Epidermal melanocyte (primary cell): ENCODE results near the gene PJA2.

Experiments used
- DNase-seq: peaks from one replicate; pipeline ENCODE4 v3.0.0; 2011; ENCODE audit warnings: low spot score; ENCODE audit not compliant: insufficient read length

Gene PJA2

DNA sequence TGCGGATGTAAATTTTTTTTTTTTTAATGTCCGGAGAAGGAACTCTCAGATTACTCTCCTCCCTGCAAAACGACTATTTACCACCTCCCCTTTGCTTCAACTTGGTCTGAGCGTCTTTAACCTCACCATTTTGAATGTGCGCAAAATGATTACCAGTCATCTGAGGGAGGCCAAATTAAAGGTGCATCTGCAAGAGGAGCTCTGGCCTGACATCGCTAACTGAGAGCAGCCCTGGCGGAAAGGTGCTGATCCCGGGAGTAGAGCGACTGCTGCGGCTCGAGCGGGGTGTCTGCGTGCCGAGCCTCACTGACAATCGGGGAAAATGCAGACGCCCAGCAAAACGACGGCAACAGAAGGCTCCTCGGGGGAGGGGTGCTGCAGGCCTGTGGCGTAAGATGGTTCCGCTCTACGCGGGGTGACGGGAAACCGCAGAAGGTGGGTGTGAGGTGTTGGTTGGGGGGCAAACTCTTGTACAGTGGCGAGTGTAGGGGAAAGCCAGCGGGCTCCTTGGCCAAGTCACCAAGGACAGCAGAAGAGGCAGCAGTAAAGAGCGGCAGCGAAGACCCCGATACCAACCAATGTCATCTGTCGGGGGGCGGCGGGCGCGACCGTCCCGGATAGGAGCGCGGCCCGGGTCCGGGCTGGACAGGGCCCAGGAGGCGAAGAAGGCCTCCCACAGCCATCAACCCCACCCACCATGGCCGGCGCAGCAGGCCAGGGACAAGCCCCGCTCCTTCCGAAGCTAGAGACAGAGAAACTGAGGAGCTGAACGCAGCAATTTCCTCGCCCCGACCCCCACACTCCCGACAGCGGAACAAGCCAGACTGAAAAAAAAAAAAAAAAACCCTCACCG lies 557 bp downstream of the PJA2 start:
- no peak for DNase-seq

DNA sequence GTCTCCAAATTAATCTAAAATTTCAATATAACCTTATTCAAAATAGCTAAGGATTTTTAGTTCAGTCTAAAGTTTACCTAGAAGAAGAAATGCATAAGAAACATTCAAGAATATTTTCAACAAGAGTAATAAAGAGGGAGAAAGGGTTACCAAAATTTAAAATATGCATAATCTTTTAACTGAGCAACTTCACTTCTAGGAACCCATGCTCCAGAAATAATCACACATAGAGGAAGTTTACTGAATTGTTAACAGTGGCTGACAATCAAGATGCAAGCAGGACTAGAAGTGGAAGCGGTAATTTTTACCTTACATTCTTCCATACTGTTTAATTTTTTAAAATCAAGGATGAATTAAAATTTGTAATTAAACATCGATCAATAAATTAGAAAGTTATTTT lies 1.9 kb downstream of the PJA2 start:
- no peak for DNase-seq

DNA sequence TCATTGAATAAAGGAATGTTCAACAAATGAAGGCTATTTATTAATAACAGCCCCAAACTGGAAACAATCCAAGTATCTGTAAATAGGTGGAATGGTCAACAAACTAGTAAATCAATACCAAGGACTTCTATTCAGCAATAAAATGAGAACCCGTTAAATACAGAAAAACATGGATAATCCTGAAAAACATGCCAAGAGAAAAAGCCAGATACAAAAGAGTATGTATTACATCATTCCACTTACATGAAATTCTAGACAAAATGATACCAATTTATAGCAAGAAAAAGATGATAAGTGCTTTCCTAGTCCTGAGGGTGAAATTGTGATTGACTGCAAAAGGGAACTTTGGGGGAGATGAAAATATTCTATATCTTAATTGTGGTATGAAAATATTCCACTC lies 3.1 kb downstream of the PJA2 start:
- no peak for DNase-seq

DNA sequence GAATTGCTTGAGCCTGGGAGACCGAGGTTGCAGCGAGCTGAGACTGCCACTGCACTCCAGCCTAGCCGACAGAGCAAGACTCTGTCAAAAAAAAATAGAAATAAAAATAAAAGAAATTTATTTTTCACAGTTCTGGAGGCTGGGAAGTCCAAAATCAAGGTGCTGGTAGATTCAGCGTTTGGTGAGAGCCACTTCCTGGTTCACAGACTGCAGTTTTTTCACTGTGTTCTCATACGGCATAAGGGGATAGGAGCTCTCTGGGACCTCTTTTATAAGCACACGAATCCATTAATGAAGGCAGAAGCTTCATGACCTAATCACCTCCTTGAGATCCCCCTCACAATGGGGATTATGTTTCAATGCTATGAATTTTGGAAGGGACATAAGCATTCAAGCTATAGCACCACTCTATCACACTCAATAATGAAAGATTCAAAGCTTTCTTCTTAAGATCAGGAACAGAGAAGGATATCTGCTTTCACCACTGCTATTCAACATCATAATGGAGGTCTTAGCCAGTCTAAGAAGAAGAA lies 5.3 kb downstream of the PJA2 start:
- no peak for DNase-seq

DNA sequence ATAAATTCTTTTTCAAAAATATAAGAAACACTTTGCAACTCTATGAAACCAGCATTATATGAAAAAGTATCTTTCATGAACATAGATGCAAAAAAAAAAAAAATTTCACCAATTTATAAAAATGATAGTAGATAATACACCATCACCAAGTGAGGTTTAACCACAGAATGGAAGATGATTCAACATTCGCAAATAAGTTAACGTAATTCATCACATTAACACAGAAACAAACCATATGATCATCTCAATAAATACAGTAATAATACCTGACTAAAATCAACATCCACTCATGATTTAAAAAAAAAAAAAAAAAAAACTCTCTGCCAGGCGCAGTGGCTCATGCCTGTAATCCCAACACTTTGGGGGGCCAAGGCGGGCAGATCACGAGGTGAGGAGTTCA lies 6.3 kb downstream of the PJA2 start:
- no peak for DNase-seq

DNA sequence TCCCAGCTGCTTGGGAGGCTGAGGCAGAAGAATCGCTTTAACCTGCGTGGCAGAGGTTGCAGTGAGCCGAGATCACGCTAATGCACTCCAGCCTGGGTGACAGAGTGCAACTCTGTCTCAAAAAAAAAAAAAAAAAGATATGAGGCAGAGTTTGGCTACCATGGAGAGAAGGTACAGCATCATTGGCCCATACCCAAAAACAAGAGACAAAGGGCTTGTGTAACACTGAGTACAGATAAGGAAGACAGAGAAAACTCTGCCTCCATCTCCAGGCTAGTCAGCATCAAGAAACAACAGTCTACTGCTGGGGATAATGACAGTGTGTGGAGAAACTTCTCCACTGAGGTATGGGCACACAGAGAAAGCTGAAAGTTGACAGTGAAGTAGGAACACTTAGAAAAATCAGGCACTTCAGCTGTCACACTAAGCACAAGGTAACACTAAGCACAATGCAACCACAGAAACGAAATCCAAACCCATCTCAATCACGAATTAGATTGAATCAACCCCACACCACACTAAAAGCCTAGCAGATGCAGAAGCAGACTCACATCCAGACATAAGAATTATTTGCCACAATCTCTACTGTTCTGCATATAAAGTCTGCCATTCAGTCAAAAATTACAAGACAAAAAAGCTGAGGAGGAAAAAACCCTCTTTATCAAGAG lies 10.5 kb downstream of the PJA2 start:
- no peak for DNase-seq

DNA sequence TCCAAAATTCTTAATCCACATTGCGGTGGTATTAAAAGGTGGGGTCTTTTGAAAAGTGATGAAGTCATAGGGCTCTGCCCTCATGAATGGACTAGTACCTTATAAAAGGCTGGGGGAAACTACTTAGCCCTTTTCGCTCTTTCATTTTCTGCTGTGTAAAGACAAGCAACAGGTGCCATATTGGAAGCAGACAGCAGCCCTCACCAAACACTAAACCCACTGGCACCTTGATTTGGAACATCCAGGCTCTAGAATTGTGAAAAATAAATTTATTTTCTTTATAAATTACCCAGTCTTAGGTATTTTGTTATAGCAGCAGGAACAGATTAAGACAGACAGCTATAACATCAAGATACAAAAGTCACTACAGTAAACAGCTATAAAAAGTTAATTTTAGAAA lies 12.8 kb downstream of the PJA2 start:
- DNase-seq, result no peak

DNA sequence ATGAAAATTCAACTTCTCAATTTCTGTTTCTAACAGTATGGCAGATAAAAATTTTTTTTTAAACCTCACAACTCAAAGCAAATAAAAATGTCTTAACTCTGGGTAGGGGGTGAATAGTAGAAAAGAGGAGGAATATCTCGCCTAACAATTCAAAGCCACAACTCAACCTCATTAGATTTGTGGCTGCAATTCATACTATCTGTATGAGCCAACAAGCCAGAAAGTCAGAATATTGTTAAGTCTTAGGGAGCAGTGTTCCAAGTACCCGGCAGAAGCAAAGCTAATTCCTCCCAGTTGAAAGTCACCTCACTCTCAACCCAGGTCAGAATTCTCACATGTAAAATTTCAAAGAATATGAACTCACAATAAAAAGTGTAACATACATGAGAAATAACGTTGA lies 15.0 kb downstream of the PJA2 start:
- DNase-seq, result no peak

DNA sequence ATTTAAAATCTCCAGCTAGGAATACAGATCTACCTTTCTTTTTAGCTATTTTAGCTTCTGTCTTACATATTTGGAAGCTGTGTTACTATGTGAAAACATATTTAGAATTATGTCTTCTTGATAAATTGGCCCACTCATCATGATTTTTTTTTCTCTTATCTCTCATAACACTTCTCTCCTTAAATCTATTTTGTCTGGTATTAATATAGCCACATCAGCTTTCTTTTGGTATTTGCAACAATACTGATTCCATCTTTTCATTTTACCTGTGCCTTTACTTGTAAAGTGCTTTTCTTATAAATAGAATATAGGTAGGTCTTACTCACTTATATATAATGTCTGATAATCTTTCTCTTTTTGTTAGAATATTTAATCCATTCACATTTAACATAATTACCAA lies 19.6 kb downstream of the PJA2 start:
- DNase-seq, result no peak

DNA sequence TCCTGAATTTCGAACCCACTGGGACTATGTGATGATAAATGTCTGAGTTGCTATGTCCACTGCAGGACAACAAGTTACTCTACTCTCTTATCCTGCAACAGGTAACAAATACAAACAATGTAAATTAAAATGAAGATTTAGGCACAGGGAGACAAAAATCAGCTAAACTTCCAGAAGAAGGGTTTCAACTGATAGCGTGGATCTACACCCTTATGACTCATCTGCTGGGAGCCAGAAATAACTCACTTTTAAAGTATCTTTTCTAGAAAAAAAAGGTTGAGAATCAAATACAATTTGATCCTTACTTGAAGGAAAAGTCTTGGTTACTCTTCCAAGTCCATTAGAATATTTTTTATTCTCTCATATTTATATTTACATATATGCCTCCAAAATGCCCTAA lies 21.4 kb downstream of the PJA2 start:
- no peak for DNase-seq

DNA sequence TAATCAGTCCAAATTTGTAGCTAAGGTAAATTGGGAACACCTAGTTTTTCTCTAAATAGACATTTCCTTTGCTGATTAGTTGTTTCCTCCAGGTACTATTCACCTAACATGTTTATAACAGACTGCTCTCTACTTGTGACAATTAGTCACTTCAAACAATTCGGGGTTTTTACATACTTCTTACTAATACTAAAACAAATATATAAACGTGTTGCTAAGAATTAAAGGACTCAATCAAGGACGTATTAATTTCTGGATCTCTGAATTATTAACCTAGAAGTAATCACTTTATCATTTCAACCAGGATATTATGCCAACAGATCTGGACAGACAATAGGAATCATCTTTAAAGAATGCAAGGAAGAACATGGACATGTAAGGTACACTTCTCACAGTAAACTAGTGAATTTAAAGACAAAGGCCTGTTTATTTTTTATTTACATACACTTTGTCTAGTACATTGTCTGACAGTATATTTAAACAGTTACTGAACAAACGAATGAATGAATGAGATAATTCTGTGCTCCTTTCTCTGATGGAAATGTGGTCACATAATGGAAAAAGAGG lies 22.3 kb downstream of the PJA2 start:
- no peak for DNase-seq

DNA sequence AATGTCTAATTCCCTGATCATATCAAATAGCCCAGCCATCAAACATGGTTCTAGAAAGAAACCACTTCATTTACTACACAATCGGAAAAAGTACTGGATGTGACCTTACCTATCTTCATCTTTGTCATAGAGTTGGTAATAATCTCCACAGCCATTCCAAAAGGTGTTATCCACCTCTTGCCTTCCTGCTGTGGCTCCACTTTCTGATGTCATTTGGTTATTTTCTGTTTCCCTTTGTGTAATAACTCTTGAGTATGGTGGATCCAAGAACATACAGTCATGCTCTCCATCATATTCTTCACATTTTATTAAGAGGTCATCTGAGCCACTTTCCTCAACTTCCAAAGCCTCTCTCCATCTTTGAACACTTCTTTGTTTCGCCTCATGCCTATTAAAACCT lies 31.7 kb downstream of the PJA2 start:
- DNase-seq, result no peak

DNA sequence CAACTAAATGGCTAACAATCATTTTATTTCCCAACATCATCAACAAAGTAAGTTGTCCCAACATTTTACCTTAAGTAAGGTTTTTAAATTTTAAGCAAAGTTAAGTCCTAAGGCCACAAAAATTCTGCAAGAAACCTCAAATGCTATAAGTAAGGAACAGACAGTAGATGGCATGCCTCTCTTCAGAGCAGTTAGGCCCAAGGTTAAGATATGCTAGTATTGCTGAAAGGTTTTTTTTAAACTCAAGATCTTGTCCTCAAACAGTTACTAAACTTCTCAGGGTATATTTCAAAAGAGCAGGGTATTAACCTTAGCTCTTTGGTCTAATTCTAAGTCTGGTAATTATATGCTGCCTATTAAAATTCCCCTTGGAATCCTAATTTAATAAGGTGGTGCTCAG lies 35.1 kb downstream of the PJA2 start:
- no peak for DNase-seq

DNA sequence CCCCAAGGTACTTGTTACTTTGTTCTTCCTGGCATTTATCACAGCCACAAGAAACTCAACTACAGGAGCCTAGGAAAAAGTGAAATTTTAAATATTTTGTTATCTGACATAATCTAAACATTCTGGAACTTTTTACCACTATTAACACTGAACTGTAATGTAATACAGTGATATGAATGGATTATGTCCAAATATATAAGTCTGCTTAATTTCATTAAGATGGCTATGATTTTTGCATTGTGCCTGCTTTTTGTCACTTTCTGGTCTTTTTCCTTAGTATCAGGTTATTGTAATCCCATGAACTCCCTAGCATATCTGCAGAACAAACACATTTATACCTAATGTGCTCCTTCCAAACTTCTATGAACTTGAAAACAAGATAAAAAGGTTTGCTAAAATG lies 35.8 kb downstream of the PJA2 start:
- DNase-seq, result no peak

DNA sequence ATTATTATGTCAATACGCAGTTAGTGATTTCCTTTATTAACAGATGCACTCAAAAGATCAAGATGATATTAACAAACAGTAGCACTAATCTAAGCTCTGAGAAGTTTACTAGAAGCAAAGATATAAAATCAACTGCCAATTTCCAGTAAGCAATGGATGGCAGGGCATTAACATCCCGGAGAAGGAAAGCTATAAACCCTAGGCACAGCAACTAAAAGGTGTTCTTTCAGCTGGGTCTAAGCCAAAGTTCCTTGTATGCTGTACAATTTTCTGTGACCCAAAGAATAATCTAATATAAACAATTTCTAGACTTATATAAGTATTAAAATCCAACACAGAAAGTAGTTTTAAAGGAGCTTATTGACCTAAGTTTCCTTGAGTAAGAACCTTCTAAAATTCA lies 39.4 kb downstream of the PJA2 start:
- no peak for DNase-seq

DNA sequence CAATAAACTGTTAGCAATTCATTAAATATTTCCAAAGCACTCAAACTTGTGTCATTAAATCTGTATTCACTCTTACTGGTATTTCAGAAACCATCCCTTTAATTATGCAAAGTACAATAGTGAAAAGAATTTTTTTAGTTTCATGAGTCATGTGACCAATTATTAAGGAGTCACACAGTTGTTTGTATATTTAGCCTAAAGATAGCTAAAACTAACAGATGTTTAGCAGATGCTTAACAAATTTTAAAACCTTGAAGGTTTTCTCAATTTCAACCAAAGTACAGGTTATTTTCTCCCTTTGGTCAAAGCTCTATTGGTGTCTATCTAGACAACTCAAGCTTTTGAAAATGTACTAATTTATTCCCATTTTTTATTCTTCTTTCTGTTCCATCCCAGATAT lies 44.1 kb downstream of the PJA2 start:
- DNase-seq, result no peak

DNA sequence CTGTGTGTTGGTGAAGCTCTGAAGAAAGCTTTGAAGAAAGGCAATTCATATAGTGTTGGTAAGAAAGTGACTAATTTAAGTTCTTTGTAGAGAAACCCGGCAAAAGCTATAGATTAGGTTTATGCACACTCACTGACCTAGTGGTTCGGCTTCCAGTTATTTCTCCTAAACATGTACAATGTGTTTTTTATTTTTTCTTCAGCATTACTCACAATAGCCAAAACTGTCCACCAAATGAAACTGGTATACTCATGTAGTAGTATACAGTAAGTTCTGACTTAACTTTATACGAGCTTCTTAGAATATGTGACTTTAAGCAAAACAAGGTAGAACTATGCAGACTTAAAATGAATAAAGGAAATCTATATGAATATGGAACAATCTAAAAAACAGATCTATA lies 44.8 kb downstream of the PJA2 start:
- DNase-seq, result no peak

DNA sequence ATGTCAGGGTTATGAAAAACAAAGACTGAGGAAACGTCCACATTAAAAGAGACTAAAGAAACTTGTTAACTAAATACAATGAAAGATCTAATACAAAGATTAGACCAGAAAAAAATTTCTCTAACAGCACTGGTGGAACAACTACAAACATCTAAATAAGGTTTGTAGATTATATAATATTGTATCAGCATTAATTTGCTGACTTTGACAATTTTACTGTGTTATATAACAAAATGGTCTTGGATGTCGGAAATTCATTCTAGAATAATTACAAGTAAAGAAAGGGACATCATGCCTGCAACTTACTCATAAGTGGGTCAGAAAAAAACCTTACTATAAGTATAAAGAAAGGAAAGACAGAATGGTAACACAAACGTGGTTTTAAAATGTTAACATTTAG lies 50.1 kb downstream of the PJA2 start:
- DNase-seq, result no peak

DNA sequence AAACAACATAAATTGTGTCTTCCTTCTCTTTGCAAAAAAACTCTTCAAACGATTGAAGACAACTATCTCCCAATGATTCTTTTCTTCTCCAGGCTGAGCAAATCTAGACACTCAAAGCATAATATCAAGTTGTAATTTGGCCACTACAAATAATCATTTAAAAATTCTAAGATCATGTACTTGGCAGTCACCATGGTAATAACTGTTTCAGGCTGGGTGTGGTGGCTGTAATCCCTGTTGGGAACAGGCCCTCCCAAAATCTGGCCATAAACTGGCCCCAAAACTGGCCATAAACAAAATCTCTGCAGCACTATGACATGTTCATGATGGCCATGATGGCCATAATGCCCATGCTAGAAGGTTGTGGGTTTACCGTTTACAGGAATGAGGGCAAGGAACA lies 52.0 kb downstream of the PJA2 start:
- no peak for DNase-seq

DNA sequence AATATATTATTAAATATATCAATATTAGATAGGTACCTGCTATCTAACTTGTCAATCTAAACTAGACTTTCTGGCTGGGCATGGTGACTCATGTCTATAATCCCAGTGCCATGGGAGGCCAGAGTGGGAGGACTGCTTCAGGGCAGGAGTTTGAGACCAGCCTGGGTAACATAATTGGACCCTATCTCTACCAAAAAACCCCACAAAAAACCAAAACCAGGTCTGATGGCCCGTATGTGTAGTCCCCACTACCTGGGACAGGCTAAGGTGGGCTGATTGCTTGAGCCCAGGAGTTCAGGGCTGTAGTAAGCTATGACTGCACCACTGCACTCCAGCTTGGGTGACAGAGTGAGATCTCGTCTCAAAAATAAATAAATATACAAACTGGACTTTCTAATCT lies 55.0 kb downstream of the PJA2 start:
- no peak for DNase-seq

DNA sequence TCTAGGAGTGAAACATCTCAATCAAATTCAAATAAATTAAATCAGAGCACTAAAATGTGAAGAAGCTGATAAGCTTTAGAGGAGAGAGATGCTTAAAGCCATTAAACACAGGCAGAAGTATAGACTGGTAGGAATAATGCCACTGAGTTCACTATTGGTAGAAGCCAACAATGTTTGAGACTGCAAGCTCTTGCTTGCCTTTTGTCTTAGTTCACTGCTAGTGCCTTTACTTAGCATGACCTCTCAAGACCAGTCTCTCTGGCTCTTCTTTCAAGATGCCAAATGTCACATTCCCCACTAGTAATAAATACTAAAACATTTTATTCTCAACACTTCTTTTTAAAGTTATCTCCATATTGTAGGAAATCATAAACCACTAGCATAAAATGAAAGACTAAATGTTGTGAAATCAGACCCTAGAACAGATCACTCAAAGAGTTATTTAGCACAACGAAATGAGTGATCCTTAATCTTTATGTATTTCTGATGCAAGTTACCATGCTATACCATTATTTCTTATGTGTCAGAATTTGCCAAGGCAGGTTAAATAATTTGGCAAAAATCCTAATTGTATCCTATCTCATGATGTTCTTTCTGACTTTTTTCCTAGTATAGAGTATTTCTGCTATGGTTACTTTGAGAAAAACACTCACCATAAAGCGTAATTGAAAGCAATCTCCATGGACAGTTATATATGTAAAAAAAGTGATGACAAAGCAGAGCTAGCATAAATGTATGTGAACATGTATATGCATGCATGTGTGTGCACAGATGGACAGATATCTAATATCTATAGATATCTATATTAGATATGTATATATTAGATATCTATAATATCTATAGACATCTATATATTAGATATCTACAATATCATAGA lies 57.5 kb downstream of the PJA2 start:
- DNase-seq, result no peak
